Measurements from ENCODE around the gene PHB1. TPM values are rescaled to one million over a fixed set of nuclear protein-coding genes. Genes with fewer than 3 reads are reported as not detected.

The PHB1 gene
- polyA plus RNA-seq, 1 donor (not counting 4 experiments of a cell fraction or from before 2014, with no cell fraction given): 395 TPM

DNA sequence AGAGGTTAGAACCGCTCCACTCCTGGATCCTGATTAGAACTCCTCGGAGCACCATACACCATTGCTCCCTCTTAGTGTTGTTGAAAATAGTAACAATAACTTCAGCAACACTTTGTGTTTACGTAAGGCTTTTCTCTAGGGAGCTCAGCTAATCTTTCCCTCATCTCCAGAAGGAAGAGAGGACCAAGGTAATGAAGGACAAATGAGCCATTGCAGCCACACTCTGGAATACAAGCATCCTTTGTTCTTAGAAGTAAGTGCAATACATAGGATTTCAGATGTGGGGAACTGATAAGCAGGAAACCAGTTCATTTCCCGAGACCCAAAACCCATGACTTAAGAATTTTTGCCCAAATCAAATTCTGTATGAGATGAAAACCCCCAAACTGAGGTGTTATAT is 29.7 kb downstream of the PHB1 start:
- Histone ChIP-seq H3K9me3 (ENCODE audit: control insufficient read depth, low read depth, low read length) (no peaks in the 10 kb centered on the region), H3K36me3 (ENCODE audit: control insufficient read depth in 2 of 2, extremely low read depth in 1 of 2, insufficient read depth in 2 of 2, low read length in 2 of 2) (no peaks in the 10 kb centered on the region), H3K9ac (ENCODE audit: control insufficient read depth, extremely low read depth, insufficient read depth, low read length) (no peak overlapping the region), H2AFZ (ENCODE audit: control insufficient read depth, low read length) (no peak overlapping the region), H3K79me2 (ENCODE audit: control insufficient read depth, insufficient read depth, low read length) (no peaks in the 10 kb centered on the region), H3K4me2 (ENCODE audit: control insufficient read depth, extremely low read depth, insufficient read depth, low read depth, low read length) (no peak overlapping the region), H3K27me3 (ENCODE audit: control insufficient read depth, extremely low read depth, insufficient read depth, low read length) (peaks cover 14% of the 10 kb centered on the region), H3K27ac (ENCODE audit: control insufficient read depth, insufficient read depth, low read length) (no peak overlapping the region), H3K4me1 (ENCODE audit: control insufficient read depth, extremely low read depth, insufficient read depth, low read length) (peaks cover 12% of the 10 kb centered on the region), H4K20me1 (ENCODE audit: control insufficient read depth, extremely low read depth, insufficient read depth, low read length) (no peaks in the 10 kb centered on the region), H3K4me3 (ENCODE audit: control insufficient read depth in 2 of 3, extremely low read depth in 1 of 3, insufficient read depth in 2 of 3, low read depth in 1 of 3, low read length in 3 of 3) (no peak overlapping the region), H3K9me1 (ENCODE audit: control insufficient read depth, extremely low read depth, insufficient read depth, low read length) (no peaks in the 10 kb centered on the region)
- TF ChIP-seq, protein P1, sequence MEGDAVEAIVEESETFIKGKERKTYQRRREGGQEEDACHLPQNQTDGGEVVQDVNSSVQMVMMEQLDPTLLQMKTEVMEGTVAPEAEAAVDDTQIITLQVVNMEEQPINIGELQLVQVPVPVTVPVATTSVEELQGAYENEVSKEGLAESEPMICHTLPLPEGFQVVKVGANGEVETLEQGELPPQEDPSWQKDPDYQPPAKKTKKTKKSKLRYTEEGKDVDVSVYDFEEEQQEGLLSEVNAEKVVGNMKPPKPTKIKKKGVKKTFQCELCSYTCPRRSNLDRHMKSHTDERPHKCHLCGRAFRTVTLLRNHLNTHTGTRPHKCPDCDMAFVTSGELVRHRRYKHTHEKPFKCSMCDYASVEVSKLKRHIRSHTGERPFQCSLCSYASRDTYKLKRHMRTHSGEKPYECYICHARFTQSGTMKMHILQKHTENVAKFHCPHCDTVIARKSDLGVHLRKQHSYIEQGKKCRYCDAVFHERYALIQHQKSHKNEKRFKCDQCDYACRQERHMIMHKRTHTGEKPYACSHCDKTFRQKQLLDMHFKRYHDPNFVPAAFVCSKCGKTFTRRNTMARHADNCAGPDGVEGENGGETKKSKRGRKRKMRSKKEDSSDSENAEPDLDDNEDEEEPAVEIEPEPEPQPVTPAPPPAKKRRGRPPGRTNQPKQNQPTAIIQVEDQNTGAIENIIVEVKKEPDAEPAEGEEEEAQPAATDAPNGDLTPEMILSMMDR (optimal IDR thresholded peaks at IDR 0.05 in 1 of 3, IDR thresholded peaks at IDR 0.05 in 1 of 3, conservative IDR thresholded peaks at IDR 0.05 in 1 of 3; ENCODE audit: extremely low read depth in 1 of 3, insufficient read depth in 2 of 3, low read length in 3 of 3): no peak
- TF ChIP-seq EZH2 (IDR thresholded peaks at IDR 0.05; ENCODE audit: low read length): no peak
- DNase-seq (ENCODE audit: low read depth, low spot score) (no peak), FAIRE-seq (no peak)
- dilution Hi-C loops (cut with MboI; ENCODE audit: extremely low pct_ligation_motif_present, low sequenced_read_pairs): no loop called here

DNA sequence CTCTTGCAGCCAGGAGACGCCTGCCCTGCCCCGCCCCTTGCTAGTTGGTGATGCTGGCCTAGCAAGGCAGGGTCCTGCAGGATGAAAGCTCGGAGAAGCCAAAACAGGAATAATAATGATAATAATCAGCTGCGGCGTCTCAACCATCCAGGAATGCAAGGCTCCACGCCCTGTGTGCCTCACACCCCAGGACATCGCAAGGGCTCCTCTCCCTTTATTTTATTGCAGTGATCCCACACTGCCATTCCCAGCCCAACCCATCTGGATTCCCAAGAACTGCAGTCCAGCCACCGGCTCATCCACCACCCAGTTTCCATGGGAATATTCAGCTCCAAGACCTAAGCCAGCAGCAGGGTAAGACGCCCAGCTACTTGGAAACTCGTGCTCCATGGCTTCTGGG is 31.6 kb downstream of the PHB1 start:
- Histone ChIP-seq H3K9ac (ENCODE audit: control insufficient read depth, extremely low read depth, insufficient read depth, low read length) (no peak overlapping the region), H3K4me3 (ENCODE audit: control insufficient read depth in 2 of 3, extremely low read depth in 1 of 3, insufficient read depth in 2 of 3, low read depth in 1 of 3, low read length in 3 of 3) (no peak overlapping the region), H3K27ac (ENCODE audit: control insufficient read depth, insufficient read depth, low read length) (no peak overlapping the region), H3K36me3 (ENCODE audit: control insufficient read depth in 2 of 2, extremely low read depth in 1 of 2, insufficient read depth in 2 of 2, low read length in 2 of 2) (no peaks in the 10 kb centered on the region), H3K4me1 (ENCODE audit: control insufficient read depth, extremely low read depth, insufficient read depth, low read length) (peaks cover 9% of the 10 kb centered on the region), H2AFZ (ENCODE audit: control insufficient read depth, low read length) (no peak overlapping the region), H4K20me1 (ENCODE audit: control insufficient read depth, extremely low read depth, insufficient read depth, low read length) (no peaks in the 10 kb centered on the region), H3K79me2 (ENCODE audit: control insufficient read depth, insufficient read depth, low read length) (no peaks in the 10 kb centered on the region), H3K9me3 (ENCODE audit: control insufficient read depth, low read depth, low read length) (no peaks in the 10 kb centered on the region), H3K4me2 (ENCODE audit: control insufficient read depth, extremely low read depth, insufficient read depth, low read depth, low read length) (no peak overlapping the region), H3K27me3 (ENCODE audit: control insufficient read depth, extremely low read depth, insufficient read depth, low read length) (peaks cover 14% of the 10 kb centered on the region), H3K9me1 (ENCODE audit: control insufficient read depth, extremely low read depth, insufficient read depth, low read length) (no peaks in the 10 kb centered on the region)
- TF ChIP-seq EZH2 (IDR thresholded peaks at IDR 0.05; ENCODE audit: low read length): no peak
- TF ChIP-seq, protein P1 (optimal IDR thresholded peaks at IDR 0.05 in 1 of 3, IDR thresholded peaks at IDR 0.05 in 1 of 3, conservative IDR thresholded peaks at IDR 0.05 in 1 of 3; ENCODE audit: extremely low read depth in 1 of 3, insufficient read depth in 2 of 3, low read length in 3 of 3): no peak
- no peak for DNase-seq (ENCODE audit: low read depth, low spot score)
- dilution Hi-C loops (cut with MboI; ENCODE audit: extremely low pct_ligation_motif_present, low sequenced_read_pairs): no loop called here
- no peak for FAIRE-seq

Data from keratinocyte (primary cell).